Heart left ventricle (tissue), 13 donors: ENCODE results near the gene RAC3.

Experiments used
- POLR2A ChIP-seq, 2 donors: fragments of 450-650 bp; IDR thresholded peaks; one replicate each; pipeline ENCODE4 v1.6.1; 2017; ENCODE audit warnings: antibody characterized with exemption in 2 of 2, mild to moderate bottlenecking in 2 of 2, moderate library complexity in 2 of 2
- TF ChIP-seq, protein P1 (sequence below), 12 donors: fragments of 200-600 bp; sonication (generic) in 4 of 12; IDR thresholded peaks; one replicate each; pipeline versions ENCODE4 v1.5.0 to v1.8.0; 2018 to 2022; ENCODE audit warnings: antibody characterized with exemption in 12 of 12, mild to moderate bottlenecking in 5 of 12
- donor health status: ischemic (EF 13 %, LVEDD 7.1; RV severe dilation, severe dysfunction).
- donor health status: DM: no; HTN: yes; CAD: no.
- donor health status: DM: no; HTN: no; CAD: no.
- donor health status: ischemic (EF 25% LVEDD 6.9; RV normal size, moderate dysfunction).
- donor health status: ischemic (EF 25% LVEDD 5.7; RV mildly dilated, moderate dysfunction).
- donor health status: ischemic (EF 35%, LVEDD 5.7; RV mildly dilated, moderate dysfunction).
- donor health status: nonischemic (EF 11% LVEDD 7.7; RV severe dilation, severe dysfunction).
- donor health status: DM: yes; HTN: yes; CAD: no.
- donor health status: PGD.
- donor health status: ischemic (EF 29% LVEDD 5.4; RV normal size, mild dysfunction).
- donor health status: nonischemic (EF 23%, LVEDD 6.1; RV moderate dilation, normal function).

DNA sequence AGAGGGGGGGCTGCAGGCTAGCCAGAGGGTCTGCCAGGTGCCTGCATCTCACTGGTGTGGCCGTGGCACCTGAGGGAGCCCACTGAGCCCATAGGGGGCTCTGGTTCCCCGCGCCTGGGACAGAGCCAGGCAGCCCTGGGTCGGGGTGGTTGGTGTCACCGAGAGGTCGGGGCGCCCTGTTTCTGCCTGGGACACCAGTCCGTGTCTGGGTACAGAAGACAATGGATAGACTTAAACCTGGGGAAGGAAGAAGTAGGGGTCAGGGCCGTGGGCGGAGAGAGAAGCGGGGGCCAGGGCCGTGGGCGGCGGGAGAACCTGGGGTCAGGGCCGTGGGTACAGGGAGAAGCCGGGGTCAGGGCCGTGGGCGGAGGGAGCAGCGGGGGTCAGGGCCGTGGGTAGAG is 17.1 kb downstream of the RAC3 start:
- TF ChIP-seq POLR2A (IDR thresholded peaks at IDR 0.05) = no peak
- TF ChIP-seq, protein P1, sequence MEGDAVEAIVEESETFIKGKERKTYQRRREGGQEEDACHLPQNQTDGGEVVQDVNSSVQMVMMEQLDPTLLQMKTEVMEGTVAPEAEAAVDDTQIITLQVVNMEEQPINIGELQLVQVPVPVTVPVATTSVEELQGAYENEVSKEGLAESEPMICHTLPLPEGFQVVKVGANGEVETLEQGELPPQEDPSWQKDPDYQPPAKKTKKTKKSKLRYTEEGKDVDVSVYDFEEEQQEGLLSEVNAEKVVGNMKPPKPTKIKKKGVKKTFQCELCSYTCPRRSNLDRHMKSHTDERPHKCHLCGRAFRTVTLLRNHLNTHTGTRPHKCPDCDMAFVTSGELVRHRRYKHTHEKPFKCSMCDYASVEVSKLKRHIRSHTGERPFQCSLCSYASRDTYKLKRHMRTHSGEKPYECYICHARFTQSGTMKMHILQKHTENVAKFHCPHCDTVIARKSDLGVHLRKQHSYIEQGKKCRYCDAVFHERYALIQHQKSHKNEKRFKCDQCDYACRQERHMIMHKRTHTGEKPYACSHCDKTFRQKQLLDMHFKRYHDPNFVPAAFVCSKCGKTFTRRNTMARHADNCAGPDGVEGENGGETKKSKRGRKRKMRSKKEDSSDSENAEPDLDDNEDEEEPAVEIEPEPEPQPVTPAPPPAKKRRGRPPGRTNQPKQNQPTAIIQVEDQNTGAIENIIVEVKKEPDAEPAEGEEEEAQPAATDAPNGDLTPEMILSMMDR (IDR thresholded peaks at IDR 0.05) = no peak
